GM19193 (cell line): ENCODE results near the gene CORO2B.

Experiments
- POLR2A ChIP-seq: IDR thresholded peaks from 4 replicates; pipeline ENCODE4 v1.6.1; 2011; ENCODE audit not compliant: insufficient read depth, insufficient read length; ENCODE audit errors: extremely low read depth

The CORO2B gene

DNA sequence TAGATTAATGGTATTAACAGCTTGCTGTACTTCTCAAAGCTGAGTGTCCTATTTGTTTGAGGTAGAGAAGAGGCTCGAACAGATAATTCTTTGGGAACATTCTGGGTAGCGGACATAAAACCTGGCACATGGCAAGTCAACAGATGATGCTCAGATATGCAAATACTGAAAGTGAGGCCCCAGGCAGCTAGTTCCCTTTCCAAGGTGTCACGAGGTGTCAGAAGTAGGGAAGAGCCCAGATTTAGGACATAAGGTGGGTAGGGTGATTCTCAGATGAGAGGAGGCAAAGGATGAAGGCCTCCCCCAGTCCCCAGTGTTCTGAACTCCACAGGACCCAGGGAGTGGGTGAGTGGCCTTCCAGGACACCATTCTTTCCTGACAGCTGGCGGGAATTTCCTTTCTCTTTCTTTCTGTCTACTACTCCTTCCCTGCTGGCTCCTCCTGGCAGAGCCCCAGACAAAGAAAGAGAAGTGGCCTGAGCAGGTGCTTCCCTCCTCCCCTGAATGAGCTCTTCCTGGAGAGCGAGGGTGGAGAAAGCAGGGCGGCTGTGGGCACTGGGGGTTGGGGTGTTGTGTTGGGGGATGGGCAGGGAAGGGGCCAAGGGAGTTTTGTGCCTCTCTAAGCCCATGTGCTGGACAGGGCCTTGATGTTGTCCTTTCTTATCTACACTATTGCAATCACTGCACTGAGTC is 87.5 kb downstream of the CORO2B start:
- no peak for TF ChIP-seq POLR2A

DNA sequence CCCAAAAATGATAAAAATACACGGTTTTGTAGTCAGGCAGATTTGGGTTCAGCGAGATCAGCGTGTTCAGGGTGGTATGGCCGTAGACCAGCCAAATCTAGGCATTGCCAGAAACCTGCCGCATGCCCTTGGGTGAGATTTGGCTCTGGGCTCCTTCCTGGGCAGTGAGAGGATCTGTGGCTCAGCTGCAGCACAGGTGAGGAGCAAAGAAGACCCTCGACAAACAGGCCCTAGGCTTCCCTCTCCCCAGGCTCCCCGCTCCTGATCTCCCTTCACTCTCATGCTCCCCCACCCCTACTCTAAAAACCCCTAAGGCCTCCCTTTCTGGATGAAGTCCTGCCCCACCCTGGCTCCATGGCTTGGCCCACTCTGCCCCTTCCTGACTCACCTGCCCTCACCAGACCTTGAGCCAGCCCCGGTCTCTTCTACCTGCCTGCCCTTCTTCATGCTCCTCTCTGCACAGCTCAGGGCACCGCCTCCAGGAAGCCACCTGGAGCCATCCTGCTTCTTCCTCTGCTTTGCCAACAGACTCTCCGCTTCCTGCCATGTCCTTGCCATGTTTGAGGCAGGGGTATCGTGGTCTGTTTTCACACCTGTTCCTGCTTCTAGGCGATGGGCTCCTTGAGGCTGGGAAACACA is 88.1 kb downstream of the CORO2B start:
- TF ChIP-seq POLR2A, result no peak

DNA sequence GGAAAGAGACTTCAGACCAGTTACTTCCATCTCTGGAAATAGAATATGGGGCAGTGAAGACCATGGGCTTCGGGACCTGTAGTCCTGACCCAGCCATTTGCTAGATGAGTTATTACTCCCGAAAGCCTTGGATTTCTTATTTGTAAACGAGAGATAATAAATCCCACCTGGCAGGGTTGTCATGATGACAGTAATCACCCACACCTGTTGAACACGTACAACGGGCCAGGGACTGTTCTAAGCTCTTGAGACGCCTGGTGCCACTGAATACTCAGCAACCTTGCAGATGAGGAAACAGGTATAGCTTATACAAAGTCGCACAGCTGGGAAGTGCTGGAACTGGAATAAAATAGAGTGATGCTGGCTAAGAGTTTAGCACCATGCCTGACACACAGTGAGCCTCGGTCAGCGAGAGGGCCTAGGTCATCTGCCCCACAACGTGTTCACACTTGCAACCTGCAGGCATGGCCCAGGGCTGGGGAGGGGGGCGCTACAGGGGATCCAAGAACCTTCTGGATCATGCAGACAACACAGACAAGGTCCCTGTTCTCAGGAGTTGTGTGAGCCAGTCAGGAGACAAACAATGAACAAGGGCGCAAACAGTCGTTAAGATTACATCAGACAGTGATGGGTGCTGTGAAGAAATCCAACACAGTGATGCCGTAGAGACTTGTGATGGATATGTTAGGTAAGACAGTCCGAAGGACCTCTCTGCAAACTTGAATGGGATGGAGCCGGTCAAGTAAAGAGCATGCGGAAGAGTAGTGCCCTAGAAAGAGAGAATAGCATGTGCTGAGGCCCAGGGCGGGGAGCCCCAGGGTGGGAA is 89.2 kb downstream of the CORO2B start:
- no peak for TF ChIP-seq POLR2A

DNA sequence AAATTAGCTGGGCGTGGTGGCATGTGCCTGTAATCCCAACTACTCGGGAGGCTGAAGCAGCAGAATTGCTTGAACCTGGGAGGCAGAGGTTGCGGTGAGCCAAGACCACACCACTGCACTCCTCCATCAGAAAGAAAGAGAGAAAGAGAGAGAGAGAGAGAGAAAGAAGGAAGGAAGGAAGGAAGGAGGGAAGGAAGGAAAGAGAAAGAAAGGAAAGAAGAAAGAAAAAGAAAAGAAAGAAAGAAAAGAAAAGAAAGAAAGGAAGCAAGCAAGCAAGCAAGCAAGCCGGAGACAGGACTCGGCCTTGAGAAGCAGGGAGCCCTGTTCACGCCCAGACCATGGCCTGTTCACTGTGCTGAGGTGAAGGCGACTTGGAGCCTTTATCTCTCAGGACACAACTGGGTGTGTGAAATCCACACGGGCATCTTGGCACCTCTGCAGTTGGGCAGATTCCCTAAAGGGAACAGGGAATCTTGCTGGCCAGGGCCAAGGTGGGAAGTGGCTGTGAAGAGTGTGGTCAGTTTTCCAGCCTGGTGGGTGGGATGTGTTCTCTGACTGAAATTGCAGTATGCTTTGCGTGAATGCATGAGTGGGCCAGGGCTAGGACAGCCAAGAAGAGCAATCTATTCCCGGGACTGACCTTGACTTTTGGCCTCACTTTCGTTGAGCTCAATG is 90.3 kb downstream of the CORO2B start:
- no peak for TF ChIP-seq POLR2A

DNA sequence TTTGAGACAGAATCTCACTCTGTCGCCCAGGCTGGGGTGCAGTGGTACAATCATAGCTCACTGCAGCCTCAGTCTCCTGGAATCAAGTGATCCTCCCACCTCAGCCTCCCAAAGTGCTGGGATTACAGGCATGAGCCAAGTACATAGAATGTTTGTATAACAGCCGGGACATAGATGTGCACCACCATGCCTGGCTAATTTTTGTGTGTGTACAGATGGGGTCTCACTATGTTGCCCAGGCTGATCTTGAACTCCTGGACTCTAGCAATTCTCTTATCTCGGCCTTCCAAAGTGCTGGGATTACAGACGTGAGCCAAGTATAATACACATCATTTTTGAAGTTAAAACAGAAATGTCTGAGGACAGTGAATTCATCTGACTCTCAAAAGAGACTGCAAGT is 93.5 kb downstream of the CORO2B start:
- no peak for TF ChIP-seq POLR2A

DNA sequence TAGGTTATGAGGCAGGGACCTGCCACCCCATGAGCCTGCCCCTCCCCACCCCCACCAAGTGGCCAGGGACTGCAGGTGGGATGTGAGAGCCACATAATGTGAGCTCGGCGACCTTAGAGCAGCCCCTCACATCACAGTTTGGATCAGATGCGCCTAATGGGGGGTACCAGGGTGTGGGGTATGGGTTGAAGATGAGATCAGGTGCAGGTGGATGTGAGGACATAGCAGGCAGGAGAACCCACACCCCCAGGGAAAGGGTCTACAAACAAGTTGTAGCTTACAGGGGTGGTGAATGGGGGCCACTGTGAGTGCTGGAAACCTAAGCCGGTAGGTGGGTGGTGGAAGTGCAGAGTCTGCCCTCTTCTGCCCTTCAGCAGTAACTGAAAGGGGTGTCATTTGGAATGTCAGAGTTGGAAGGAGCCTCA is 94.0 kb downstream of the CORO2B start:
- no peak for TF ChIP-seq POLR2A

DNA sequence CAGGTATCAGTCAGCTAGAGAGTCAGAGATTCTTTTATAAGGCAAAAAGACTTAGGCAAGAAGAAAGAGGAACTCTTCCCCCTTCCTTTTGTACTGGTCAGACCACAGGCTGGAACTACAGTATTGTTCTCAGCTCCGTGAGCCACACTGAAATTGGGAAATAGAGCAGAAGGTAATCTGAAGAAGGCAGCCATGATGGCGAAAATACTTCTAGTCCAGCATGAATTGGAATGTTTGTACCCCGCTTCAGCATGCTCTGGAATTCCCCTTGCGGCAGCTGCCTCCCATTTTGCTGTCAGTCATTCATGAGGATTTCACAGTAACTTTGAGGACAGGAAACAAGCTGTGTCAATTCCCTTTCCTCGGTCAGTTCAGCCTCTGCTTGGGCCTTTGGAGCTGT is 96.2 kb downstream of the CORO2B start:
- TF ChIP-seq POLR2A, result no peak

DNA sequence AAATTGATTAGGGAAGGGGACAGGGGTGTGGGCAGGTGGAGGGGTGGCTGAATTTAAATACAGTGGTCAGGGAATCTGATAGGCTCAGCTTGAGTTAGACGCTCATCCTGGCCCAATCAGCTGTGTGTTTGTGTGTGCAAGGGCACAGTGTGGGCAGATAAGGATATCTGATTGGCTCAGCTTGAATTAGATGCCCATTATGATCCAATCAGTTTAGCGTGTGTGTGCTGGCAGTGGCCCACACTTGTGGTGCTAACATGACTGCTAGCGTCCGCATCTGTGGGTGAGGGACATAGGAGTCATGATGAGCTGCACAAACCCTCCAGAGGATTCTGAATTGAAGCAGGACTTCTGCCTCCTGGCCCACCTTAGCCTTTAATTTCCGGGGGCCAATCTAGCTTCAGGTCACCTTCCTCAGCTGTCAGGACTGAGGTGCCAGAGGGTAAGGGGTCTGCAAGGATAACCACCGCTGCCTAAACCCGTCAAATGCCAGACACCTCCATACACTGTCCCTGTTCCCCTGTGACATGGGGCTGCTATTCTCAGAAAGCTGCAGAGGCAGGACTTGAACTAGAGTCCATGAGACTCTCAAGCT is 97.3 kb downstream of the CORO2B start:
- TF ChIP-seq POLR2A, result no peak

DNA sequence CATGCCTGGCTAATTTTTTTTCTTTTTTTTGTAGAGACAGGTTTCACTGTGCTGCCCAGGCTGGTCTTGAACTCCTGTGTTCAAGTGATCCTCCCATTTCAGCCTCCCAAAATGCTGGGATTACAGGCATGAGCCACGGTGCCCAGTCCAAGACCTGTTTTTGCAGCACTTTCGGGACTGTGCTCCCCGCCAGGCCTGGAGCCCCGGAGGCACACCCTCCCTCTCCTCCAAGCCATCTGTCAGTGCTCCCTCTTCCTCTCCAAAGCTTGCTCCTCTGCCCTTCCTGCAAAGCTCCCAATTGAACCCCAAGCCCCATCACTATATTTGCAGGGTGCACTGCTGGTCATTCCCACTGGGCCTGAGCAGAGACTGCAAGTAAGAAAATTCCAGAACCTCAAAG is 98.1 kb downstream of the CORO2B start:
- TF ChIP-seq POLR2A, result no peak

DNA sequence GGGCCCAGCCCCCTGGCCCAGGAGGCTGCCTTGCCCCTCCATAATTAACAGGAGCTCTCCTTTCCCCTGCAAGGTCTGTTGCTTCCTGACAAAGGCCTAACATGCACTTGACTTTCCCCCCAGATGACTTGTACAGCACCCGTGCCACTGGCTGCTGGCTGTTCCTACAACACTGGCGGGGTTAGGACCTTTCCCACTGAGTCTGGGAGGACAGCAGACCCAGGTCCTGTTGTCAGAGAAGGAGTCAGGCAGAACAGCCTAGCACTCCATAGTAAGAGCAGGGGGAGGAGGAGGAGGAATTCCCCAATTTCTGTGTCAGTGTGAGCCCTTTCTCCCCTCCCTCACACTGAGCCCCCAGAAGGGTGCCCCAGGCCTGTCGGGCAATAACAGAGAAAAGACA is 99.2 kb downstream of the CORO2B start:
- TF ChIP-seq POLR2A, result no peak

DNA sequence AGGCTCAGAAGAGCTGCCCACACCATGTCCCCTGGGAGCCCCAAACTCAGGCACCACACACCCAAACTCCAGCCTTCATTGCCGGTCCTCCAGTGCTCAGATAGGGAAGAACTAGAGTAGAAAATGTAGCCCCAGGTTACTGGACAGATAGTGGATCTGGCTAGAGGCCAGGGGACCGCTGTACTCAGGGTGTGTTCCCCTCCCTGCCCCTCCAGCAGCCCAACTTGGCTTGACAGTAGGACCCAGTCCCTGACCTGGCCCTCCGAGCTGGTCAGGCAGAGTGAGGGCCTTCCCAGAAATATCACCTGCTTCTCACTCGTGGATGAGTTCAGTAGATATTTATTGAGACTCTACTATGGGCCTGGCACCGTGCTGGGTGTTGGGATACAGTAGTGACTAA is 100.0 kb downstream of the CORO2B start:
- no peak for TF ChIP-seq POLR2A

DNA sequence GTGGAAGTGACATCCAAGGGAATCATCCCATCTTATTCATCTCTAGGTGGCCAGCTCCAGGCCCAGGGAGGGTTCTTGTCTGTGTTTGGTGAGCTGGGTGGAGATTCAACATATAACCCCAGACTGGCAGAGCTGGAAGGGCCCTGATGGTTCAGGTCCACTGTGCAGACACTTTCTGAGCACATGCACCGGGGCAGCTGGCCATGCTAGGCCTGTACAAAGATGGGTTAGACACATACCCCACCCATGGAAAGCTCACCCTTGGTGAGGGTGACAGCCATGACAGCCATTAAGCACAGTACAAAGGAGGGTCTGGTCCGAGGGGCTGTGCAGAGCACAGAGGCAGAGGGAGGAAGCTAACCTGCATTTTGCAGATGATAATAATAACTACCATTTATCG is 100.4 kb downstream of the CORO2B start:
- no peak for TF ChIP-seq POLR2A

DNA sequence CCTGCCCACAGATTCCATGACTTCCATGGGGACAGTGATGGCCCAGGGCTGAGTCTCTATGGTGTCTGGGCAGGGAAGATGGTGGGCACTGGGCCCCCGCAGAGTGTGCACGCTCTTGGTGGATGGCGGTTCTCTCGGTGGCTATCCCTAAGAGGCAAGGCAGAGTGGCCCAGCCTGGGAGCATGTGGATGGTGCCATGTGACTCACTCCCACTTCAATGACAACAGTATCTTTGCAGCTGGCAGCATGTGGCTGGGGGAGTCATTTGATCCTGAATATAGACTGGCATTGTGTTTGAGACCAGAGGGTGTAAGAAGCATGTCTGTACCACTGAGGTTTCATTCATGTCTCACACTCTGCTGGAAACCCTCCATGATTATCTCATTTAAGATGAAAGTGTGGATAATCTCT is 101.2 kb downstream of the CORO2B start:
- no peak for TF ChIP-seq POLR2A

DNA sequence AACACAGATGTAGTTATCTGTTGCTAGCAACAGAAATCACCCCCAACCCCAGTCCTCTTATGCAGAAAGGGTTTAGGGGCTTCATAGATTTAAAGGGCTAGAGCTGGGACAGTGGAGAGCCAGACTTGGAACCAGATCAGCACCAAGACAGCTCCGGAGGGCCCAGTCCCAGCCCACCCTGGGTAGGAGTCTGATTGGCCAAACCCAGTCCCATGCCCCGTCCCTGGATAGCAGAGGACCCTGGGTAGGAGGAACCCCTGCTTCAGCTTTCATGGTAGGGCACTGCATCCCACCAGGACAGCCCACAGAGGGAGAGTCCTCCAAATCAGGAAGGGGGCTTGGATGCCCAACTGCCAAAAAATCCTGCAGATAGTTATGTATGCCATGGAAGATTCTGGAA is 103.0 kb downstream of the CORO2B start:
- no peak for TF ChIP-seq POLR2A

DNA sequence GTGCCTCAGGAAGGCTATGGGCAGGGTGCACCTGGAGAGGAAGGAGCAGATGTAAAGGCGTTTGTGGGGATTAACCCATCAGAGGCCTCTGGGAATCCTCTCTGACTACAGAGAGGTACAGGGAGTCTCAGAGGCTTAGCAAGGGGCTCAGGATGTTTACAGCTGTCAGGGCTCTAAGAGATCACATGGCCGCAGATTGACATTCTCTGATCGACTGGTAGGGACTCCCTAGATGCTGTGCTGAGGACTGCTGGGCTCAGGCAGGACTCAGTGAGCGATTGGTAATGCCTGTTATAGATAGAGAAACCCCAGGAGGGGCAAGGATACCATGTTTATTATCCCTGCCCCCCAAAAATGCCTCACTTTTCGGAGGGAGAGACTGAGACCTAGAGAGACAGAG is 103.5 kb downstream of the CORO2B start:
- no peak for TF ChIP-seq POLR2A

DNA sequence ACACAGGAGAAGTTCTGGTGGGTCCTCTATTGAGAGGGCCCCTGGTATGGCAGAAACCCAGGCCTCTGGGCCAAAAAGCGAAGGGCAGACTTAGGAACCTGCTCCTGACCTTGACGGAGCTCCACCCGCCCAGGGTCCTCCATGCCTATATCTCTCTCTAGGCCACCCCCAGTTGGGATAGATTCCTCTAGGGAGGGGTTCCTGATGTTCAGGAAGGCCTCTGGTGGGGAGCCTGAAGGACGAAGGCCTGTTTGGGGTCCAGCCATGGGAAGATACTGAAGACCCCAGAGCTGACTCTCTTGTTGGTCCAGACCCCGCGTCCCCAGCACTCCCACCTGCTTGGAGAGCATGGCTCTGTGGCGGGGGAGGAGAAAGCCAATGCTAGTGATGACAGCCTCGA is 104.2 kb downstream of the CORO2B start:
- no peak for TF ChIP-seq POLR2A

DNA sequence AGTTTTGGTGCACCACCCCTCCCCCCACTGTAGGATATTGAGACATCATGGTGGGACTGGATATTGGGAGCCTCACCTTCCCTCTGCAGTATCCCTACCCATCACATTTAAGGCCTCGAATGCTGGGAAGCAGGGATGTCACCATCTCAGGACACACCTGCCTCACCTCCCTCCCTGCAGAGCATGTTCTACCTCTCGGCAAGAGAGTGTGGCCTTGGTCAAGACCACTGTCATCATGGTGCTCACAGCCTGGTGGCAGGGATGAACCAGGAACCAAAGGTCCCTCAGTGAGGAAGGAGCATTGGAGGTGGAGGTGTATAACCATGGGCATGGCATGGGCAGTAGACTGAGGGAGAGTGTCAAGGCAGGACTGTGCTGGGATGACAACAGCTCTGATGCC is 104.8 kb downstream of the CORO2B start:
- no peak for TF ChIP-seq POLR2A
